ENCODE data around the gene ZNF205.

DNA sequence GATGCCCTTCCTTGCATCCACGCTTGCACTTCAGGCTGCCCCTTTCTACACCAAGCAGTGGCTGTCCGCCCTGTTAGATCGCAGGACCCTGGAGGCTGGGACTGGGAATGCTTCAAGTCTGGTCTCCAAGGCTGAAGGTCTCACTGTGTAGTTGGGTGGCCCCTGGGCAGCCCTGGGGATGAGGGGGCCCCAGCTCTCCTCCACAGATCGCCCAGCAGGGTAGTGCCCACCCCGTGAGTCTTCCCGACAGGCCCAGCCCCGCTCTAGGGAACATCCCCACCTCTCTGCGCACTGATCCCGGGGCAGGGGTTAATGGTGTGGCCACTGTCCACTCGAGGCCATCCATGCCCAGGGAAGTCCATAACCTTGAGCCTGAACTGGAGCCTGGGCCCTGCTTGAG, 32.8 kb downstream of the ZNF205 start:
- no peak for TF ChIP-seq CTCF (IDR thresholded peaks at IDR 0.05)
- TF ChIP-seq EZH2 (IDR thresholded peaks at IDR 0.05; ENCODE audit: borderline replicate concordance, insufficient read depth, low read depth, low read length, poor library complexity, severe bottlenecking) = no peak

Measured in B cell (primary cell).